ENCODE measurements around the gene GOLGA2. TPM values are rescaled to one million over a fixed set of nuclear protein-coding genes. Genes with fewer than 3 reads are reported as not detected.

GOLGA2 gene
- total RNA-seq, 1 donor from 2014 or later, result 85.1 TPM

GRCh38 chr9:128224877-128225276 is 50.9 kb downstream of the GOLGA2 start:
- H3K27me3 ChIP-seq (ENCODE audit: control insufficient read depth in 3 of 3, insufficient read depth in 3 of 3, low read length in 3 of 3), result no peaks in the 10 kb centered on the region
- H3K9me3 ChIP-seq (ENCODE audit: control insufficient read depth in 3 of 3, low read length in 3 of 3), result no peaks in the 10 kb centered on the region
- H3K36me3 ChIP-seq (ENCODE audit: control insufficient read depth in 3 of 3, insufficient read depth in 3 of 3, low read length in 3 of 3), result no peaks in the 10 kb centered on the region
- H3K4me3 ChIP-seq (ENCODE audit: low read length in 3 of 3), result no peak overlapping the region
- H3K27ac ChIP-seq (ENCODE audit: low read depth, low read length), result no peak overlapping the region
- no peak overlapping the region for H3K9ac ChIP-seq (ENCODE audit: low read depth in 1 of 3, low read length in 3 of 3)
- H3K4me1 ChIP-seq (ENCODE audit: control insufficient read depth in 3 of 3, insufficient read depth in 3 of 3, low read length in 3 of 3), result no peaks in the 10 kb centered on the region

DNA sequence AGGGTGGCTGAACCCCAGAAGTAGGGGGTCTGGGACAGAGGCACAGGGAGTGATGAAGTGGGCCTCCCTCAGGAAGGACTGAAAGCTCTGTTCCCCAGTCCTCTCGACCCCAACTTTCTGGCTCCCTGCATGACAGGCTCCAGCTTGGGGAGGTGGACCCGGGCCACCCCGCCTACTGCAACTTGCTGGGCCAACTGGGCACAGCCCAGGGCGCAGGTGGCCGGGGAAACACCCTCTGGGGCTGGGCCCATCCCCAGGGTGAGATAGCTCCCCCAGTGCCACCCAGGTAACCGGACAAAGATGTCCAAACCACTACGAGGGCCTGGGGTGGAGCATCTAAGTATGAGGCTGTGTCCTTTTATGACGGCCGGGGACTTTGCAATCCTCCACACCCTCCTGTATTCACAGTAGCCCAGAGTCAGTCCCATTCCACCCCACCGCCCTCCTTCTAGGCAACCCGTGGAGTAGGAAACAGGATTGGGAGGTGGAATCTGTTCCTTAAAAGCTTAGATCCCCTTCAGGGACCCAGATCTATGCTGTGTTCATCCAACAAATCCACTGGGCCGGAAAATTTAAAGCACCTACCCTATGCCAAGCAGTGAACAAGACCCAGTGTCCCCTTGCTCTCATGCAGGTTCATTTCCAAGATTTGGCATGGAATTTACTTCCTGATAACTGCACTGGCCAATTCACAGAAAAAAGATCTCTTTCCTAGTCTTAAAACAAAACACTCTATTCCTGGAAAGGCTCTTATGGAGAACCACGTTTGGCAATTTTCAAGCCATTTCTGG is 52.7 kb downstream of the GOLGA2 start:
- H3K36me3 ChIP-seq (ENCODE audit: control insufficient read depth in 3 of 3, insufficient read depth in 3 of 3, low read length in 3 of 3), result no peaks in the 10 kb centered on the region
- peaks cover 0 to 3% (median 0%) of the 10 kb centered on the region in 3 donors for H3K27me3 ChIP-seq (ENCODE audit: control insufficient read depth in 3 of 3, insufficient read depth in 3 of 3, low read length in 3 of 3)
- H3K4me1 ChIP-seq (ENCODE audit: control insufficient read depth in 3 of 3, insufficient read depth in 3 of 3, low read length in 3 of 3), result peaks cover 9 to 12% (median 10%) of the 10 kb centered on the region in 3 donors
- no peaks in the 10 kb centered on the region for H3K9me3 ChIP-seq (ENCODE audit: control insufficient read depth in 3 of 3, low read length in 3 of 3)
- H3K9ac ChIP-seq (ENCODE audit: low read depth in 1 of 3, low read length in 3 of 3), result no peak overlapping the region
- no peak overlapping the region for H3K4me3 ChIP-seq (ENCODE audit: low read length in 3 of 3)
- no peak overlapping the region for H3K27ac ChIP-seq (ENCODE audit: low read depth, low read length)

DNA sequence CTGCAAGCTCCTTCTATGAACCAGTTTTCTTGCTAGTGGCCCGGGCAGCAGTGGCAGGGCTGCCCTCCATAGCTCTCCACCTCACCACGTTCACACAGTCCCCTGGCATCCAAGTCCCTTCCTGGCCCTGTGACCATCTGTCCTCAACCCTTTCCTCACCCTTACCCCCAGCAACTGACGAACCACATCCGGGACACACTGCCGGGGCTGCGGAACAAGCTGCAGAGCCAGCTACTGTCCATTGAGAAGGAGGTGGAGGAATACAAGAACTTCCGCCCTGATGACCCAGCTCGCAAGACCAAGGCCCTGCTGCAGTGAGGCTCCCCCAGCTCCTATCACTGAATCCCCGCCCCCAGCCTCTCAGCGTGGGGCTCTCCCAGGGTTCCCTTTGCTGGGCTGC is 53.8 kb downstream of the GOLGA2 start:
- no peak overlapping the region for H3K27ac ChIP-seq (ENCODE audit: low read depth, low read length)
- peaks cover 10 to 18% (median 12%) of the 10 kb centered on the region in 3 donors for H3K4me1 ChIP-seq (ENCODE audit: control insufficient read depth in 3 of 3, insufficient read depth in 3 of 3, low read length in 3 of 3)
- no peak overlapping the region for H3K4me3 ChIP-seq (ENCODE audit: low read length in 3 of 3)
- H3K27me3 ChIP-seq (ENCODE audit: control insufficient read depth in 3 of 3, insufficient read depth in 3 of 3, low read length in 3 of 3), result peaks cover 0 to 3% (median 0%) of the 10 kb centered on the region in 3 donors
- H3K36me3 ChIP-seq (ENCODE audit: control insufficient read depth in 3 of 3, insufficient read depth in 3 of 3, low read length in 3 of 3), result no peaks in the 10 kb centered on the region
- no peak overlapping the region for H3K9ac ChIP-seq (ENCODE audit: low read depth in 1 of 3, low read length in 3 of 3)
- H3K9me3 ChIP-seq (ENCODE audit: control insufficient read depth in 3 of 3, low read length in 3 of 3), result no peaks in the 10 kb centered on the region

GRCh38 chr9:128219831-128220230 is 56.0 kb downstream of the GOLGA2 start:
- no peaks in the 10 kb centered on the region for H3K9me3 ChIP-seq (ENCODE audit: control insufficient read depth in 3 of 3, low read length in 3 of 3)
- peaks cover 0 to 3% (median 0%) of the 10 kb centered on the region in 3 donors for H3K27me3 ChIP-seq (ENCODE audit: control insufficient read depth in 3 of 3, insufficient read depth in 3 of 3, low read length in 3 of 3)
- H3K36me3 ChIP-seq (ENCODE audit: control insufficient read depth in 3 of 3, insufficient read depth in 3 of 3, low read length in 3 of 3), result no peaks in the 10 kb centered on the region
- no peak overlapping the region for H3K27ac ChIP-seq (ENCODE audit: low read depth, low read length)
- no peak overlapping the region for H3K4me3 ChIP-seq (ENCODE audit: low read length in 3 of 3)
- H3K4me1 ChIP-seq (ENCODE audit: control insufficient read depth in 3 of 3, insufficient read depth in 3 of 3, low read length in 3 of 3), result peaks cover 17 to 28% (median 20%) of the 10 kb centered on the region in 3 donors
- H3K9ac ChIP-seq (ENCODE audit: low read depth in 1 of 3, low read length in 3 of 3), result no peak overlapping the region

GRCh38 chr9:128218518-128219389 is 57.1 kb downstream of the GOLGA2 start:
- Histone ChIP-seq H3K27ac (ENCODE audit: low read depth, low read length) (no peak overlapping the region), H3K9ac (ENCODE audit: low read depth in 1 of 3, low read length in 3 of 3) (peak overlapping the region in 1 of 3 donors; percentile 45), H3K4me3 (ENCODE audit: low read length in 3 of 3) (peak overlapping the region; percentile 67 to 77 (median 77)), H3K4me1 (ENCODE audit: control insufficient read depth in 3 of 3, insufficient read depth in 3 of 3, low read length in 3 of 3) (peaks cover 19 to 34% (median 24%) of the 10 kb centered on the region in 3 donors), H3K27me3 (ENCODE audit: control insufficient read depth in 3 of 3, insufficient read depth in 3 of 3, low read length in 3 of 3) (peaks cover 0 to 3% (median 0%) of the 10 kb centered on the region in 3 donors), H3K9me3 (ENCODE audit: control insufficient read depth in 3 of 3, low read length in 3 of 3) (no peaks in the 10 kb centered on the region), H3K36me3 (ENCODE audit: control insufficient read depth in 3 of 3, insufficient read depth in 3 of 3, low read length in 3 of 3) (no peaks in the 10 kb centered on the region)

- H3K27ac ChIP-seq (ENCODE audit: low read depth, low read length), result no peak overlapping the region
Observed at GRCh38 chr9:128218172-128218517, 57.7 kb downstream of the GOLGA2 start.

GRCh38 chr9:128216781-128217553 is 58.8 kb downstream of the GOLGA2 start:
- peaks cover 0 to 3% (median 0%) of the 10 kb centered on the region in 3 donors for H3K27me3 ChIP-seq (ENCODE audit: control insufficient read depth in 3 of 3, insufficient read depth in 3 of 3, low read length in 3 of 3)
- no peak overlapping the region for H3K4me3 ChIP-seq (ENCODE audit: low read length in 3 of 3)
- no peak overlapping the region for H3K9ac ChIP-seq (ENCODE audit: low read depth in 1 of 3, low read length in 3 of 3)
- H3K27ac ChIP-seq (ENCODE audit: low read depth, low read length), result peak overlapping the region; percentile 28
- H3K4me1 ChIP-seq (ENCODE audit: control insufficient read depth in 3 of 3, insufficient read depth in 3 of 3, low read length in 3 of 3), result peaks cover 19 to 34% (median 24%) of the 10 kb centered on the region in 3 donors
- no peaks in the 10 kb centered on the region for H3K9me3 ChIP-seq (ENCODE audit: control insufficient read depth in 3 of 3, low read length in 3 of 3)
- no peaks in the 10 kb centered on the region for H3K36me3 ChIP-seq (ENCODE audit: control insufficient read depth in 3 of 3, insufficient read depth in 3 of 3, low read length in 3 of 3)

More at GRCh38 chr9:128218172-128218517, 57.7 kb downstream of the GOLGA2 start:
- Histone ChIP-seq H3K27me3 (ENCODE audit: control insufficient read depth in 3 of 3, insufficient read depth in 3 of 3, low read length in 3 of 3) (peaks cover 0 to 3% (median 0%) of the 10 kb centered on the region in 3 donors), H3K4me3 (ENCODE audit: low read length in 3 of 3) (peak overlapping the region in 2 of 3 donors; percentile 77), H3K36me3 (ENCODE audit: control insufficient read depth in 3 of 3, insufficient read depth in 3 of 3, low read length in 3 of 3) (no peaks in the 10 kb centered on the region), H3K4me1 (ENCODE audit: control insufficient read depth in 3 of 3, insufficient read depth in 3 of 3, low read length in 3 of 3) (peaks cover 19 to 34% (median 24%) of the 10 kb centered on the region in 3 donors), H3K9ac (ENCODE audit: low read depth in 1 of 3, low read length in 3 of 3) (peak overlapping the region in 1 of 3 donors; percentile 45), H3K9me3 (ENCODE audit: control insufficient read depth in 3 of 3, low read length in 3 of 3) (no peaks in the 10 kb centered on the region)

- H3K27ac ChIP-seq (ENCODE audit: low read depth, low read length), result peak overlapping the region; percentile 58
- H3K4me3 ChIP-seq (ENCODE audit: low read length in 3 of 3), result no peak overlapping the region
- H3K9me3 ChIP-seq (ENCODE audit: control insufficient read depth in 3 of 3, low read length in 3 of 3), result no peaks in the 10 kb centered on the region
- peaks cover 19 to 34% (median 24%) of the 10 kb centered on the region in 3 donors for H3K4me1 ChIP-seq (ENCODE audit: control insufficient read depth in 3 of 3, insufficient read depth in 3 of 3, low read length in 3 of 3)
- no peaks in the 10 kb centered on the region for H3K36me3 ChIP-seq (ENCODE audit: control insufficient read depth in 3 of 3, insufficient read depth in 3 of 3, low read length in 3 of 3)
- peaks cover 0 to 3% (median 0%) of the 10 kb centered on the region in 3 donors for H3K27me3 ChIP-seq (ENCODE audit: control insufficient read depth in 3 of 3, insufficient read depth in 3 of 3, low read length in 3 of 3)
- H3K9ac ChIP-seq (ENCODE audit: low read depth in 1 of 3, low read length in 3 of 3), result no peak overlapping the region
Observed at GRCh38 chr9:128215491-128216409, 60.1 kb downstream of the GOLGA2 start.

All from skeletal muscle tissue (tissue), 4 donors.